HG03139 (cell line): ENCODE results near the gene SLC47A2.
A peak's percentile ranks its signal among the peaks of the same experiment; 100 is the strongest.
"Not testable (repeated sequence)": the region's sequence is repeated elsewhere in the genome, so short reads cannot be mapped to it uniquely, and the experiment has no call there.

Source experiments
- ATAC-seq: cut with Tn5 transposase; IDR thresholded peaks from one replicate; pipeline ENCODE4 v1.9.1; 2021; ENCODE audit not compliant: unreplicated experiment

The SLC47A2 gene

DNA sequence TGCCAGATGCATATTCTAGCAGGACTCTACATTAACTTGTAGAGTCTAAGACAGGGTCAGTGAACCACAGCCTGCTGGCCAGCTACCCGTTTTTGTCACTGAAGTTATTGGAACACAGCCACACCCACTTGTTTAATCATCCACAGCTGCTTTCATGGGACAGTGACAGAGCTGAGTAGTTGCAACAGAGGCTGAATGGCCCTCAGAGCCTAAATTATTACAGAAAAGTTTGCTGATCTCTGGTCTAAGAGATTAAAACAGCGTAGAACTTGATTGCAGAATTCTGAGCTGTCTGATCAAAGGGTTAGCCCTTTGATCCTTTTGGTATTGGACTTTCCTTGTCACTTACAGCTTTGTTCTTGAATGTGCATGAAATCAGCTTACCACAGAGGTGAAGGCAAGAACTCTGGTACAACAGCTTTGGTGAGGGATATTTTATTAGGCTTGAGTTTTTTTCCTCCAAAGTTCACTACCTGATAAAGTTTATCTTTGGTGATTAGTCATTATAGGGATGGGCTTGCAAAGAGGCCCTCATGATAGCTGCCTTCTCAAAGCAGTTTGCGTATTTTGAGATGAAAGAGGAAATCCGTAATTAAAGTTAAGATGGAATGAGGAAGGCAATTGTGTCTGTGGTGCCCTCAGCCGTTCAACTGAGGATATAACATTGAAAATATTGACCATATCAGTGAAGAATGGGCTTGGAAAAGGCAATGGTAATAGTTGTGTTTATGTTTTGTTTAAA lies 44.2 kb downstream of the SLC47A2 start:
- ATAC-seq = no peak

DNA sequence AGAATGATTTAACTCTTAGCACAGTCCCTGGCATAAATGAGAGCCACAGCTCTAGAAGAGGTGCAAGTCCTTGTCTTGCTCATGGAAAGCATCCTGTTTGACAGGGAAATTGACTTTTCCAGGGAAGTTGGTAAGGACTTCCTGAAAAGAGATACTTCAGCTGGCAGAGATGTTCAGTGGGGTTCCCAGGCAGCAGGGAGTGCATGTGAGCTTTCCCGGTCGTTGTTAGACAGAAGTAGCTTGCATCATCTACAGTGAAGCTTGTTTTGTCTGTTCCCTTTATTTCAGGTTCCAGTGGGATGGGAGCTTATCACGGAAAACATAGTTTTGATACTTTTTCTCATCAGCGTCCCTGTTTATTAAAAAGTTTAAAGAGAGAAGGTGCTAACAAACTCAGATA lies 45.0 kb downstream of the SLC47A2 start:
- ATAC-seq = no peak

DNA sequence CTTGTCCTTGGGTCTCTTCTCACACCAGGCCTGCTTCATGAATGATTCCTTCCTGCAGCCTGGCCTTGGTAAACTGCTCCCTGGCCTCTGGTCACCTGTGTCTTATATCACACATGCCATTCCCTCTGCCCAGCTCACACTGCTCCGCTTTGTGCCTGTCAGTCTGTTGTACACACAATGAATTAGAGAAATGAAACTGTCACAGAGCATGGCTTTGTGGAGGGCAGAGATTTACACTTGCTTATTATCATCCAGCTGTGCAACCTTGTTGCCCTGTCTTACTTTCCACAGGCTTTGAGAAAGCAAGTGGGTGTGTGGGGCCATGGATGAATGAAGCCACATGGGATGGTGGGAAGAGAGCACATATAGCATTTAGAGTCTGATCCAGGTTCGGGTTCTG lies 45.5 kb downstream of the SLC47A2 start:
- ATAC-seq = no peak

DNA sequence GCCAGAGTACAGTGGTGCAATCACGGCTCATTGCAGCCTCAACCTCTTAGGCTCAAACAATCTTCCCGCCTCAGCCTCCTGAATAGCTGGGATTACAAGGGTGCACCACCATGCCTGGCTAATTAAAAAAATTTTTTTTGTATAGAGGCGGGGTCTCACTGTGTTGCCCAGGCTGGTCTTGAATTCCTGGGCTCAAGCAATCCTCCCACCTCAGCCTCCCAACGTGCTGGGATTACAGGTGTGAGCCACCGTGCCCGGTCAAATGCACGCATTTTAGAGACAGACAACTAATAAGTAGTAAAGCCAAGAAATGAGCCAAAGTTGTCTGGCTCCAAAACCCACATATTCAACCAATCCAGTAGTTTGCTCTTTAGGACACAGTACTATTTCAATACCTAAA lies 46.7 kb downstream of the SLC47A2 start:
- not testable (repeated sequence) for ATAC-seq

DNA sequence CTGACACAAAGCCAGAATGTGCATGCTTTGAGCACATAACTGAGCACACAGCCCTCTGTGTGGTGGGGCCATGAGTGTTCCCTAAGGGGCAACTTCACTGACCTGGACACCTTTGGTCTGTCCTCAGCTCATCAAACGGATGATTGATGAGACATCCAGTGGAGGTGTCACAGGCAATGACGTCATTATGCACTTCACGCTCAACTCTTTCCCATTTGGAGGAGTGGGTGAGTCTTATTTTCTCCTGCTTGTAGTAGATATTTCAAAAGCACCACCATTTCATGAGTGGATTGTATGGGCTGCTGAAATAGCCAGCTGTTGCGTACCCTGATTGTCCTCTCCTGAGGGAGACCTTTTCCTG lies 51.6 kb downstream of the SLC47A2 start:
- no peak for ATAC-seq

DNA sequence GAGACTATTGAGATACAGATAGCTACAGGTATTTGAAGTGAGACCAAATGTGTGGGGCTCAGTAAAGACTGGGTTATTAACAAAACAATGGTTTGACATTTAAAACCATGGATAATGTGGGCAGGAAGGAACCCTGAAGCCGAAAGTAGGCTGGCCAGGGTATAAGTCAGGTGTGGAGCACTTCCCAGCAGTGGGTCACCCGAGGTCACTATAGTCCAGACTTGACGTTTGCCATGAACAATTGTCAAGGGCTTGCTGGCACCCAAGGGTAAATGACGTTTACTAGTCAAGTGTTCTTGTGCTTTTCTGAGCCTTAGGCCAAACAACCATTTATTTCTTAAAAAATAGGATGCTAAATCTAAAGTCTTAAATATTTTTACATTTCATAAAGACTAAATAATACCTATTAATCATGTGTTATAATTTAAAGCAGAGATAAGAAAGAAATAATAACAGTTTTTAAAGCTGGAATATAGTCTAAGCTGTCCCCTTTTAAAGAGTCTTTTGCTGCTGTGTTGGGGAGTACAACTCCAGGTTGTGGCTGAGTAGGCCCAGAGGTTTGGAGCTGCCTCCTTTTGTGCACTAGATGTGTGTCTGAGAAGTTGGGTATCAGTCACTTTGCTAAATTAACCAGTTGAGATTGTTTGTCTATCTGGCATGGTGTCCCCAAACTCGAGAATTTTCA lies 52.1 kb downstream of the SLC47A2 start:
- ATAC-seq = no peak

DNA sequence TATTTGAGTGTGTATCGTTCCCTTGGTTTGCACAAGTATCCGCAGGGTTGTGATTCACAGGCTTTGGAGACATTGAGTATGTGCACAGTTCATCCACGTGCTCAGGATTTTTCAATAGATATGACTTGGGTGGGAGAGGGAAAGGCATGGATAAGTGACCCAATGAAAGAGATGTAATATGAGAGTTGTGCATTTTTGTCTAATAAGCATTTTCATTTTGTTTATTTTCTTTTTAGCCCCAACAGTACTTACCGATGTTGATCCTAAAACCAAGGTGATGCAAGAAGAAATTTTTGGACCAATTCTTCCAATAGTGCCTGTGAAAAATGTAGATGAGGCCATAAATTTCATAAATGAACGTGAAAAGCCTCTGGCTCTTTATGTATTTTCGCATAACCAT lies 53.3 kb downstream of the SLC47A2 start:
- no peak for ATAC-seq

DNA sequence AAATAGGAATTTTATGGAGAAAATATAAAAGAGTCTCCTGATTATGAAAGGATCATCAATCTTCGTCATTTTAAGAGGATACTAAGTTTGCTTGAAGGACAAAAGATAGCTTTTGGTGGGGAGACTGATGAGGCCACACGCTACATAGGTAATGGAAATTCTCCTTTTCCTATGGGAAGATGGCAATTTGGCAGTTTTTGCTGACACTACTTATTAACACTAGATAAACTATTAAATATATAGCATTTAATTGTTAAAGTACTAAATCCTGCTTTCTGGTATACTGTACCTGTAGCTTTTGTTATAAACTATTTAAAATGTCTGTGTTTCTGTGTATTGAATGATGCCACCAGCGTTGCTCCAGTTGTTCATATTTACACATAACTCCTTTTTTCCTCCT lies 55.3 kb downstream of the SLC47A2 start:
- ATAC-seq = no peak

DNA sequence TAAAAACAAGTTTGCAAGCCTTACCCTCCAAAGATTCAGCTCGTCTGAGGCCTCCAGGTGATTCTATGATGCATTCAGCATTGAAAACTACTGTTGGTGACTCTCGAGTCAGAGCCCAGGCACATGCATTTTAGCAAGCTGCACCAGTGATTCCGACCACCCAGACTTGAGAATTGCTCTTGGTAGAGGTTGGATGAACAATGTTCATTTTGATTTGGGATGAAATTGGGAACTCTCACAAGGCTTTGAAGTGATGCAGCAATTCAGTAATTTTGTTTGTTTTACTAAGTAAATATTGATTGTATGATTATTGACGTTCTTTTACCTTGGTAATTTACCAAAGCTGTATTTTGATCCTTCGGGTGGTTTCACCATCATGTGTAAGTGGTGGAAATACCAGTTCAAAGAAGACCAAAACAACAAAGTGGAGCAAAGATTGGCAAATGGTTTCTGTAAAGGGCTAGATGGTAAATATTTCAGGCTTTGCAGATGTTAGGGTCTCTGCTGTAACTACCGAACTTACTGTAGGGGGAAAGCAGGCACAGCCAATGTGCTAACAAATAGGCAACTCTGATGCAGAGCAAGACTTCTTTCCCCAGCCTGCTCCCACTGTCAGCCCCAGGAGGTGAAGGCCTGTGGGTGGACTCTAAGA lies 56.0 kb downstream of the SLC47A2 start:
- no peak for ATAC-seq

DNA sequence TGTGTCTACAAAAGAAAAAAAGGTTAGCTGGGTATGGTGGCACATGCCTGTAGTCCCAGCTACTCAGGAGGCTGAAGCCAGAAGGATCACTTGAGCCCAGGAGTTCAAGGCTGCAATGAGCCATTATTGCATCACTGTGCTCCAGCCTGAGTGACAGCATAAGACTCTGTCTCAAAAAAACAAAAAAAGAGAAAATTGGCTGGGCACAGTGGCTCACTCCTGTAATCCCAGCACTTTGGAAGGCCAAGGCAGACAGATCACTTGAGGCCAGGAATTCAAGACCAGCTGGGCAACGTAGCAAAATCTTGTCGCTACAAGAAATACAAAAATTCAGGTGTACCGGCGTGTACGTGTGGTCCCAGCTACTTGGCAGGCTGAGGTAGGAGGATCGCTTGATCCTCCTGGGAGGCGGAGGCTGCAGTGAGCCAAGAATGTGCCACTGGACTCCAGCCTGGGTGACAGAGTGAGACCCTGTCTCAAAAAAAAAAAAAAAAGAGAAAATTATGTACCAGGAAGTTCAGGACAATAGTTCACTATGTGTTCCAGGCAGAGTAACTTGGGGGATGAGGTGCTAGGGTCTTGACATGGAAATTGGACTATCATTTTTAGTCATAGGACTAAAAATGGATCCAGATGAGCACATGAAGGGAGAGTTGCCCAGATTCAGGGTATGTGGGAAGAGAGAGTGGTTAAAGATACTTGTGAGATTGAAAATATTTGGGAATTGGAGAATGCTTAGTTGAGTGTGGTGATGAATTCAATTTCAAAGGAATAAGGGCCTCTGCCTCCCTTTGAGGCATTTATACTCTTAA lies 56.8 kb downstream of the SLC47A2 start:
- ATAC-seq = no peak

DNA sequence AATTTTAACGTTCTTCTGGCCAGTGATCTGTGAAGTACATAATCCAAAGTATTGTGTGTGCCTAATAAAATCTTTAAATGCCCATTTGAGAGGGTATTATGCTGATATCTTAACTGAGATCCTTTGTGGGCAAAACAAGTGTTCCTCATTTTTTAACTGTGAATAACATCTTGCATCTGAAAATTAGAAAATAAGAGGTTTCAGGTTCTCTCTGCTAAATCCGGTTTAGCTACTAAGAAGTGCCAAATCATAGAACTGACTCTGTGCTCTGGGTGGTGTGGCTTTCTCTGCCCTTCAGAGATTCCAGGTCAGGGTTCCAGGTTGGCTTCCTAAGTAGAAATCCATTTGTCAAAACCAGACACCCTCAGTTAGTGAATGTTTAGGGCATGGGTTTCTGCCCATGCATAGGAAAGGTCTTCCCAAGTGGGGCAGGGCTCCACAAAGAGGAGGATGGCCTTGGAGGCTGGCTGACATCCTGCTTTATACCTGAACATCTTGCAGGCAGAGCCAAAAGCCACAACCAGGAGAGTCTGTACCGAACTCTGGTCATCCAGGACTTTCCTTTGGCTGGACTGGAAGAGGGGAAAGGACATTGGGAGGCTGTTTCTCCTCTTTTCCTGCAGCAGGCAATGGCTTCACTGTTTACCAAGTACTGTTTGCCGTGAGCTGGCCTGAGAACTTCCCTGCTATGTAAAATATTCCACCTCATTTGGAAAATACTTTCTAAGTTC lies 59.4 kb downstream of the SLC47A2 start:
- ATAC-seq = no peak

DNA sequence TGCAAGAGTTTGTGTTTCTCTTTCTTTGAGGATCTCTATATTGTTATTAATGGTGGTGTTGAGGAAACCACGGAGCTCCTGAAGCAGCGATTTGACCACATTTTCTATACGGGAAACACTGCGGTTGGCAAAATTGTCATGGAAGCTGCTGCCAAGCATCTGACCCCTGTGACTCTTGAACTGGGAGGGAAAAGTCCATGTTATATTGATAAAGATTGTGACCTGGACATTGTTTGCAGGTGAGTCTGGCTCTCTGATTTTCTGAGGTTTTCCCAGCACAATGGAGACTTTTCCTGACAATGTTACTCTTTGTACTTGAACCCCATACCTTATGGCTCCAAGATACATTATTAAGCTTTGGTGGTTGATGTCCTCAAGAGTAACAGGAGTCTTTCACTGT lies 60.0 kb downstream of the SLC47A2 start:
- no peak for ATAC-seq

DNA sequence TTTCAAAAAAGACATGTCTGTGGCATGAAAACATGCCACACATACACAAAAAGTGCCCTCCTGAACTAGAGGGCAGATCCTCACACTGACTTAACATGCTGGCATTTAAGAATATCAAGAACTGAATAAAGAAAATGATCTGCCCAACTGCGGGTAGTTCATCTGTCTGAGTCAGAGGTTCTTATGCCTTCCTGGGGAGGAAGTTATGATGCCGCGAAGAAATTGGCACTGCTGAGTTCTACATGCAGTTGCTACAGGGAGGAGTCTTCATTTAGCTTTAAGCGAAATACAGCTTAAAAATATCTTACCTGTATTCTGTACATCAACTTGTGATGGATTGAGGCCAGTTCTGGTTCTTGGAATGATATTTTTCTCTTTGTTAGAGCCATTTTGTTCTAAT lies 61.5 kb downstream of the SLC47A2 start:
- ATAC-seq = no peak

DNA sequence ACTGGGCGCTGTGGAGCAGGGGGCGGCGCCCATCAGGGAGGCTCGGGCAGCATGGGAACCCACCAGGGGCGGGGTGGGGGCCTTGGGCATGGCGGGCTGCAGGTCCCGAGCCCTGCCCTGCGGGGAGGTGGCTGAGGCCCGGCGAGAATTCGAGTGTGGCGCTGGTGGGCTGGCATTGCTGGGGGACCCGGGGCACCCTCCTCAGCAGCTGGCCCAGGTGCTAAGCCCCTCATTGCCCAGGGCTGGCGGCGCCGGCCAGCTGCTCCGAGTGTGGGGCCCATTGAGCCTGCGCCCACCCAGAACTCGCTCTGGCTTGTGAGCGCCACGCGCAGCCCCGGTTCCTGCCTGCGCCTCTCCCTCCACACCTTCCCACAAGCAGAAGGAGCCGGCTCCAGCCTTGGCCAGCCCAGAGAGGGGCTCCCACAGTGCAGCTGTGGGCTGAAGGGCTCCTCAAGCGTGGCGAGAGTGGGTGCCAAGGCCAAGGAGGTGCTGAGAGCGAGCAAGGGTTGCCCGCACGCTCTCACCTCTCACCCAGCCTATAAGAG lies 62.0 kb downstream of the SLC47A2 start:
- ATAC-seq = no peak

DNA sequence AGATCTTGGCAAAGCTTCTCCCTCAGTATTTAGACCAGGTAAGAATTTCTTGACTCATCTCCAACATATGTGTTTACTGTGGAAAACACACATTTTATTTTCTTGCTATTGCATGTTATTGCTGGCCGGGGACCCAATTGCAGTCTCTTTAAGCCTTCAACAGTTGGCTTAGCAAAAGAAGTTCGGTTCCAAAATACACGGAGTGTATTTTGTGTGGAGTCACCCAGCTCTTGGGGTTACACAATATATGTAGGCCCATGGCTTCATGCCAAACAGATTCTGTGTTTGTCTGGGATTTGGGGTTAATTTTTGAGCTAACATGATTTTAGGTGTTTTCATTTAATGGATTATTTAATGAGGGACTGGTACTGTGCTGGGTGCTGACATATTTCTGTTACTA lies 63.8 kb downstream of the SLC47A2 start:
- ATAC-seq = no peak

DNA sequence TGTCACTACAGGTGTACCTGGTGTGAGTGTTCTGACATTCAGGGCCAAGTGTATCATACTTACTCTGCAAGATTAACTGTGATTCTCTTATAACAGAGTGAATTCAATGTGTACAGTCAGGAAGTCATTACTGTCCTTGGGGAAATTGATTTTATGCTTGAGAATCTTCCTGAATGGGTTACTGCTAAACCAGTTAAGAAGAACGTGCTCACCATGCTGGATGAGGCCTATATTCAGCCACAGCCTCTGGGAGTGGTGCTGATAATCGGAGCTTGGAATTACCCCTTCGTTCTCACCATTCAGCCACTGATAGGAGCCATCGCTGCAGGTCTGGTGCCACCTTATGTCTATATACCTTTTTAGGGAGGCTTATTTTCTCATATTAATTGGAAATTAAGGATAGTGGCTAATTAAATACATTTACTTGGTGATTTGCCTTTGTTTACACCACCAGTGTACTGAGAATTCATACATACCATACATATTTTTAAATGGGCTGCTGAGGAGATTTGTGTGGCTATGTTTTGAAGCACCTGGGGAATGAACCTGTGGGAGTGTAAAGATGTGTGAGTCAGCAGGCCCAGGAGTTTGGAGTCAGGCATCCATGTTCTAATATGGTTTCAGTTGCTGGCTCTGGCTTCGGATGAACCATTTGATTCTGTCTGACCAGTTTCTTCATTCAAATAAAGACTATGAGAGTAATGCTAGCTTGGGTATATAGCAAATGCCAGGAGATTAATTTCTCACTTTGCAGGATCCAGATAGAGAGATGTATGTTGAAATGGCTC lies 64.7 kb downstream of the SLC47A2 start:
- ATAC-seq = no peak

DNA sequence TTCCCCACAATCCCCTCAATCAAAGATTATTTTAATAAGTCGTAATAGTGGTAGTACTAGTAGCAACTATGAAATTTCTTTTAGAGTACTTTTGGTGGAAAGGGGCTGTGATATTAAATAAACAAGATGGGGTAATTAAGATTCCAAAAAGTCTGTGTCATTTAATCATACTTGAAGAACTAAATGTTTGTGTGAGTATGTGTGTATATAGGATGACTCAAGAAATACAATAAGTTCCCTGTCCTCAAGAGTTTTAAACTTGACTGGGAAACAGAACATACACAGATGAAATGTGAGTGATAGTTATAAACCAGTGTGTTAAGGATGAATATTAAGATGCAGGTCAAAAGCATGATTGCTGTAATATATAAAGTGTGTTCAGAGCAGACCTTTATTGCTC lies 65.6 kb downstream of the SLC47A2 start:
- no peak for ATAC-seq

DNA sequence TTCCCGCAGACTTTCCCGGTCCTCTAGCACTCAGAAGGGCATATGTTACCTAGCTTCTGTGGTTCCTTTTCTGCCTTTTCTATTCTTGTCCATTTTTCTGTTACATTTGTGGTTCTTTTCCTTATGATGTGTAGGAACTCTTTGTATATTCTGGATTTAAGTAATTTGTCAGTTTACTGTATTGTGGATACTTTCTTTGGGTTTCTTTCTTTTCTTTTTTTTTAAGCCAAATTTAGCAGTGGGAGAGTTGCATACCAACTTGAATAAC lies 67.2 kb downstream of the SLC47A2 start:
- no peak for ATAC-seq

DNA sequence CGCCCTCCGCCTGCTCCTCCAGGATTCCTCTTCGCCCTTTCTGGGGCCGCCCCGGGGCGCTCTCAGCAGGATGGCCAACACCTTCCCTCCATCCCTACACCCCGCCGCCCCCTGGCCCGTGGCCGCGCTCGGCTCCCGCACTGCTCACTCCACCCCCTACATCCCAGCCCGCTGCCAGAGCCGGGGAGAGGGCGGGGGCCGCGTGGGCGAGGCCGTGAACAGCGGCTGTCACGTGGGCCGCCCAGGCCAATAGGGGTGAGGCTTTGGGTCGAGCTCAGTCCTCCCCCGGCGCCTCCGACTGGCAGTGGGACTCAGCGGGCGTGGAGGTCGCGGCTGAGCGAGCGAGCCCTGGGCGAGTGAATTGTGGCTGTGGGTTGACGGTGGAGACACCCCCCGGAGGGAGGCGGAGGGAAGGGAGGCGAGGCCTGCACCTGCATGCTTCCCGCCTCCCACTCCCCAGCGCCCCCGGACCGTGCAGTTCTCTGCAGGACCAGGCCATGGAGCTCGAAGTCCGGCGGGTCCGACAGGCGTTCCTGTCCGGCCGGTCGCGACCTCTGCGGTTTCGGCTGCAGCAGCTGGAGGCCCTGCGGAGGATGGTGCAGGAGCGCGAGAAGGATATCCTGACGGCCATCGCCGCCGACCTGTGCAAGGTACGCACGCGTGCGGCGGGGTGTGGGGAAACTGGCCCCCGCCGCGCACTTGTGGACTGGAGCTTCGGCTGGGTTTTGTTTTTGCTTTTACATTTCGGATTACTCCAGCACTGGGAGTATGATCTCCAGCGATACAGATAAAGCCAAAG lies 67.7 kb downstream of the SLC47A2 start, which contains the start of gene ALDH3A2:
Gene ALDH3A2 (plus strand): TSS at position 277 of the 799 bp plus-strand sequence. CDS start 221 bp downstream, at position 498.
- ATAC-seq = peak; percentile 90
